Endothelial cell (in vitro differentiated cells): Measurements from ENCODE around the gene DPRX. TPM values are rescaled to one million over a fixed set of nuclear protein-coding genes. Genes with fewer than 3 reads are reported as not detected.
A peak's percentile ranks its signal among the peaks of the same experiment; 100 is the strongest.

Experiments
- DNase-seq: peaks from one replicate; pipeline ENCODE4 v3.0.0; 2021; ENCODE audit warnings: low spot score
- H3K27ac Mint-ChIP-seq: one replicate; pipeline ENCODE4 v1.8.0; 2021; ENCODE audit warnings: mixed read lengths, inconsistent platforms; ENCODE audit not compliant: unreplicated experiment
- H3K27me3 Mint-ChIP-seq: one replicate; pipeline ENCODE4 v1.8.0; 2021; ENCODE audit warnings: mild to moderate bottlenecking, moderate library complexity, mixed read lengths, inconsistent platforms; ENCODE audit not compliant: unreplicated experiment
- H3K36me3 Mint-ChIP-seq: one replicate; pipeline ENCODE4 v1.8.0; 2021; ENCODE audit warnings: mild to moderate bottlenecking, low read depth, mixed read lengths, inconsistent platforms; ENCODE audit not compliant: unreplicated experiment
- H3K4me1 Mint-ChIP-seq: one replicate; pipeline ENCODE4 v1.8.0; 2021; ENCODE audit warnings: mild to moderate bottlenecking, mixed read lengths, inconsistent platforms; ENCODE audit not compliant: unreplicated experiment
- H3K4me3 Mint-ChIP-seq: one replicate; pipeline ENCODE4 v1.8.0; 2021; ENCODE audit warnings: mild to moderate bottlenecking, mixed read lengths, inconsistent platforms; ENCODE audit not compliant: unreplicated experiment
- H3K9me3 Mint-ChIP-seq: one replicate; pipeline ENCODE4 v1.8.0; 2021; ENCODE audit warnings: mixed read lengths, inconsistent platforms; ENCODE audit not compliant: unreplicated experiment
- CTCF ChIP-seq: fragments of 200-600 bp; sonication (generic); IDR thresholded peaks from one replicate; pipeline ENCODE4 v1.5.0; 2021; ENCODE audit warnings: antibody characterized with exemption; ENCODE audit not compliant: unreplicated experiment
- total RNA-seq: library from RNA; stranded (reverse); fragmentation: NEBNext Ultra II Directional; extraction: Animal tissue kit (Norgen Biotek cat#: 25700); gene quantifications from one replicate; pipeline ENCODE4 v1.2.1, GENCODE V29; 2021; ENCODE audit not compliant: unreplicated experiment

Gene DPRX
- total RNA-seq, 1 donor from 2014 or later = not detected

GRCh38 chr19:53626486-53626885 lies 5.3 kb upstream of the DPRX start:
- Mint-ChIP-seq H3K27me3 (no peaks in the 10 kb centered on the region), H3K27ac (no peak overlapping the region), H3K4me3 (no peak overlapping the region), H3K4me1 (peaks cover 20% of the 10 kb centered on the region), H3K9me3 (no peaks in the 10 kb centered on the region), H3K36me3 (peaks cover 3% of the 10 kb centered on the region)
- DNase-seq = no peak
- no peak for TF ChIP-seq CTCF

DNA sequence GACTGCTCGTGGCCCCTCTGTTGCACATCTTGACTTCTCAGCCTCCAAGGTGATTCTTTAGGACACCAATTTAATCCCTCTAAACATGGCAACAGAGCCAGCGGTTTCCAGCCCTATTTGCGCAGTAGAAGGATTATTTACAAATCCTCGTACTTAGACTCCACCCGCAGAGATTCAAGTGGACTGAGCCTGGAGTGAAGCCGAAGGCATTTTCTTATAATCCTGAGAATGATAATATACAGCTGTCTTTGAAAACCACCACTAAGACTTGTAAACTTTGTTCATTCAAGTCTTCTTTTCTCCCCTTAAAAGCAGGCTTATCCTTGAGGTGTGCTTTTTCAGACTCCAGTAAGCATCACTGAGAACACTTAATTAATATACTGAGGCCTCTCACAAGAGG lies 4.8 kb upstream of the DPRX start:
- H3K36me3 Mint-ChIP-seq = peaks cover 3% of the 10 kb centered on the region
- peaks cover 15% of the 10 kb centered on the region for H3K4me1 Mint-ChIP-seq
- no peak for TF ChIP-seq CTCF
- H3K27me3 Mint-ChIP-seq = no peaks in the 10 kb centered on the region
- DNase-seq = no peak
- H3K9me3 Mint-ChIP-seq = no peaks in the 10 kb centered on the region
- no peak overlapping the region for H3K4me3 Mint-ChIP-seq
- peak overlapping the region; percentile 66 for H3K27ac Mint-ChIP-seq

DNA sequence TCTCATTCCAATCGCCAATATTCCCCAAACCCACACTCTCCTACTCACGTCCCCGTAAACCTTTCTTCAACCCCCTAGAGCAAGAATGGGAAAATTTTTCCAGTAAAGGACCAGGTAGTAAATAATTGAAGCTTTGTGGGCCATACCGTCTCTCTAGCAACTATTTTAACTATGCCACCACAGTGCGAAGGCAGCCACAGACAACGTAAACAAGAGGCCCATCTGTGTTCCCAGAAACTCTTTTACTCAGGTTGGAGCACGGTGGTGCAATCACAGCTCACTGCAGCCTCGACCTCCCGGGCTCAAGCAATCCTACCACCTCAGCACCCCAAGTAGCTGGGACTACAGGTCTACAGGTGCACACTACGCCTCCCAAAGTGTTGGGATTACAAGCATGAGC lies 3.0 kb downstream of the DPRX start:
- no peak overlapping the region for H3K27ac Mint-ChIP-seq
- DNase-seq = no peak
- no peak for TF ChIP-seq CTCF
- H3K36me3 Mint-ChIP-seq = no peaks in the 10 kb centered on the region
- H3K27me3 Mint-ChIP-seq = peaks cover 1% of the 10 kb centered on the region
- no peak overlapping the region for H3K4me3 Mint-ChIP-seq
- H3K9me3 Mint-ChIP-seq = no peaks in the 10 kb centered on the region
- H3K4me1 Mint-ChIP-seq = no peaks in the 10 kb centered on the region

- peaks cover 4% of the 10 kb centered on the region for H3K9me3 Mint-ChIP-seq
- no peak for TF ChIP-seq CTCF
- peaks cover 3% of the 10 kb centered on the region for H3K36me3 Mint-ChIP-seq
- H3K27ac Mint-ChIP-seq = no peak overlapping the region
- peaks cover 4% of the 10 kb centered on the region for H3K27me3 Mint-ChIP-seq
- H3K4me3 Mint-ChIP-seq = no peak overlapping the region
- no peak for DNase-seq
- H3K4me1 Mint-ChIP-seq = no peaks in the 10 kb centered on the region
These were observed 7.7 kb downstream of the DPRX start for GRCh38 chr19:53639471-53639870.

- H3K4me3 Mint-ChIP-seq = no peak overlapping the region
- TF ChIP-seq CTCF = no peak
- peaks cover 2% of the 10 kb centered on the region for H3K27me3 Mint-ChIP-seq
- H3K36me3 Mint-ChIP-seq = peaks cover 8% of the 10 kb centered on the region
- H3K27ac Mint-ChIP-seq = no peak overlapping the region
- H3K9me3 Mint-ChIP-seq = peaks cover 4% of the 10 kb centered on the region
- no peak for DNase-seq
- H3K4me1 Mint-ChIP-seq = no peaks in the 10 kb centered on the region
These were observed 10.7 kb downstream of the DPRX start for GRCh38 chr19:53642381-53643099.
